OCI-LY7 (cell line): ENCODE measurements around the gene SERTAD2.

Source experiments
- EZH2phosphoT487 ChIP-seq: fragments of 200-600 bp; sonication (generic); IDR thresholded peaks from 2 replicates; pipeline ENCODE4 v1.6.1; 2018; ENCODE audit warnings: low read depth, borderline replicate concordance, mild to moderate bottlenecking, mixed run types, antibody characterized with exemption, low read length, moderate library complexity, mixed read lengths
- TF ChIP-seq, protein P1 (sequence below): fragments of 200-600 bp; sonication (generic); conservative IDR thresholded peaks from 2 replicates; pipeline ENCODE4 v1.5.1; 2014; ENCODE audit warnings: mild to moderate bottlenecking, antibody characterized with exemption, low read length, moderate library complexity, mixed read lengths

DNA sequence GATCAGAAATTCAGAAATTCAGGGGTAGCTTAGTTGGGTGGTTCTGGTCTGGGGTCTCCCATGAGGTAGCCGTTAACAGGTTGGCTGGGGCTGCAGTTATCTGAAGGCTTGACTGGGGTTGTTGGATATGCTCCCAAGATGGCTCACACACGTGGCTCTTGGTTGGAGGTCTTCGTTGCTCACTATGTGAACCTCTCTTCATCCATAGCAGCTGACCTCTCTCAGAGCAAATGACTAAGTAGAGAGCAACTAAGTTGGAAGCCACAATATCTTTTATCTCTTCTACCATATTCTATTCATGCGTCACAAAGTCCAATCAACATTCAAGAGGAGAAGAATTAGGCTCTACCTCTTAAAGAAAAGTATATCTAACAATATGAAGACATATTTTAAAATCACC, 38.7 kb upstream of the SERTAD2 start:
- TF ChIP-seq, protein P1, sequence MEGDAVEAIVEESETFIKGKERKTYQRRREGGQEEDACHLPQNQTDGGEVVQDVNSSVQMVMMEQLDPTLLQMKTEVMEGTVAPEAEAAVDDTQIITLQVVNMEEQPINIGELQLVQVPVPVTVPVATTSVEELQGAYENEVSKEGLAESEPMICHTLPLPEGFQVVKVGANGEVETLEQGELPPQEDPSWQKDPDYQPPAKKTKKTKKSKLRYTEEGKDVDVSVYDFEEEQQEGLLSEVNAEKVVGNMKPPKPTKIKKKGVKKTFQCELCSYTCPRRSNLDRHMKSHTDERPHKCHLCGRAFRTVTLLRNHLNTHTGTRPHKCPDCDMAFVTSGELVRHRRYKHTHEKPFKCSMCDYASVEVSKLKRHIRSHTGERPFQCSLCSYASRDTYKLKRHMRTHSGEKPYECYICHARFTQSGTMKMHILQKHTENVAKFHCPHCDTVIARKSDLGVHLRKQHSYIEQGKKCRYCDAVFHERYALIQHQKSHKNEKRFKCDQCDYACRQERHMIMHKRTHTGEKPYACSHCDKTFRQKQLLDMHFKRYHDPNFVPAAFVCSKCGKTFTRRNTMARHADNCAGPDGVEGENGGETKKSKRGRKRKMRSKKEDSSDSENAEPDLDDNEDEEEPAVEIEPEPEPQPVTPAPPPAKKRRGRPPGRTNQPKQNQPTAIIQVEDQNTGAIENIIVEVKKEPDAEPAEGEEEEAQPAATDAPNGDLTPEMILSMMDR = no peak
- no peak for TF ChIP-seq EZH2phosphoT487
